Neuronal stem cell (in vitro differentiated cells): ENCODE results near the gene RBM25.

Experiments
- DNase-seq: peaks from one replicate; pipeline ENCODE4 v3.0.0-alpha.2; 2013; ENCODE audit warnings: low spot score
- H2AFZ ChIP-seq: one replicate; pipeline ENCODE4 v1.6.1; 2013; ENCODE audit warnings: mild to moderate bottlenecking, low read length, inconsistent platforms
- H2AK5ac ChIP-seq: 2 replicates; pipeline ENCODE4 v1.6.1; 2013; ENCODE audit warnings: low read depth, mild to moderate bottlenecking, inconsistent platforms, low read length, moderate library complexity, mixed read lengths
- H2BK120ac ChIP-seq: 2 replicates; pipeline ENCODE4 v1.6.1; 2013; ENCODE audit warnings: low read depth, mild to moderate bottlenecking, inconsistent platforms, low read length, moderate library complexity, mixed read lengths
- H2BK12ac ChIP-seq: one replicate; pipeline ENCODE4 v1.6.1; 2013; ENCODE audit warnings: low read length, inconsistent platforms
- H2BK15ac ChIP-seq: 2 replicates; pipeline ENCODE4 v1.6.1; 2013; ENCODE audit warnings: mild to moderate bottlenecking, low read length, inconsistent platforms, mixed read lengths
- H2BK5ac ChIP-seq: one replicate; pipeline ENCODE4 v1.6.1; 2013; ENCODE audit warnings: inconsistent platforms, mild to moderate bottlenecking, low read length, moderate library complexity
- H3K14ac ChIP-seq: one replicate; pipeline ENCODE4 v1.6.1; 2013; ENCODE audit warnings: low read length, inconsistent platforms
- H3K18ac ChIP-seq: 2 replicates; pipeline ENCODE4 v1.6.1; 2013; ENCODE audit warnings: low read length, inconsistent platforms
- H3K23ac ChIP-seq: 2 replicates; pipeline ENCODE4 v1.6.1; 2013; ENCODE audit warnings: low read depth, mild to moderate bottlenecking, mixed read lengths, low read length, inconsistent platforms; ENCODE audit not compliant: poor library complexity
- H3K27ac ChIP-seq: replicated peaks from 3 replicates; pipeline ENCODE4 v1.5.1; 2013; ENCODE audit warnings: low read length, inconsistent platforms
- H3K27me3 ChIP-seq, 3 experiments: 2 replicates each; pipeline ENCODE4 v1.6.1; 2013; ENCODE audit warnings: low read length in 3 of 3, mild to moderate bottlenecking in 2 of 3, inconsistent platforms in 1 of 3, low read depth in 1 of 3, mixed read lengths in 1 of 3, moderate library complexity in 1 of 3; ENCODE audit not compliant: control insufficient read depth in 3 of 3, insufficient read depth in 3 of 3
- H3K36me3 ChIP-seq, 2 donors: replicated peaks in 1 of 2; 2 replicates each; pipeline ENCODE4 v1.6.1; 2013; ENCODE audit warnings: low read length in 2 of 2; ENCODE audit not compliant: control insufficient read depth in 2 of 2, insufficient read depth in 2 of 2
- H3K4ac ChIP-seq: 2 replicates; pipeline ENCODE4 v1.6.1; 2013; ENCODE audit warnings: inconsistent platforms, mild to moderate bottlenecking, low read length, moderate library complexity
- H3K4me1 ChIP-seq, 2 donors: 1 replicate in 1 of 2; 2 replicates in 1 of 2; pipeline ENCODE4 v1.6.1; 2013; ENCODE audit warnings: low read length in 2 of 2, low read depth in 1 of 2; ENCODE audit not compliant: control insufficient read depth in 2 of 2, insufficient read depth in 1 of 2
- H3K4me2 ChIP-seq: one replicate; pipeline ENCODE4 v1.6.1; 2013; ENCODE audit warnings: mild to moderate bottlenecking, low read length, inconsistent platforms; ENCODE audit not compliant: insufficient read depth, poor library complexity, severe bottlenecking
- H3K4me3 ChIP-seq, 2 donors: 2 replicates each; pipeline ENCODE4 v1.5.1; 2013; ENCODE audit warnings: low read length in 2 of 2, mild to moderate bottlenecking in 2 of 2, inconsistent platforms in 1 of 2, moderate library complexity in 1 of 2
- H3K79me1 ChIP-seq: one replicate; pipeline ENCODE4 v1.6.1; 2013; ENCODE audit warnings: low read depth, mild to moderate bottlenecking, inconsistent platforms, low read length, moderate library complexity
- H3K9ac ChIP-seq: one replicate; pipeline ENCODE4 v1.6.1; 2013; ENCODE audit warnings: mild to moderate bottlenecking, low read depth, low read length, inconsistent platforms; ENCODE audit not compliant: poor library complexity
- H3K9me3 ChIP-seq, 2 donors: replicated peaks in 1 of 2; 2 replicates each; pipeline versions ENCODE3 to v1.6.1; 2013; ENCODE audit warnings: low read length in 2 of 2, mild to moderate bottlenecking in 2 of 2, inconsistent platforms in 1 of 2, low read depth in 1 of 2, mixed read lengths in 1 of 2, moderate library complexity in 1 of 2; ENCODE audit not compliant: control insufficient read depth in 2 of 2, insufficient read depth in 1 of 2
- H4K8ac ChIP-seq: one replicate; pipeline ENCODE4 v1.6.1; 2013; ENCODE audit warnings: low read depth, mild to moderate bottlenecking, inconsistent platforms, low read length, moderate library complexity
- H4K91ac ChIP-seq: one replicate; pipeline ENCODE4 v1.6.1; 2013; ENCODE audit warnings: low read length, low read depth, mild to moderate bottlenecking, inconsistent platforms; ENCODE audit not compliant: poor library complexity
- WGBS, 2 donors: extraction: QIAGEN DNeasy Blood & Tissue Kit; methylation state at CpG; one replicate each; pipeline ENCODE4 v1.1.7; 2013; ENCODE audit warnings: missing lambda C conversion rate in 2 of 2, mixed read lengths in 1 of 2; ENCODE audit not compliant: insufficient read length in 2 of 2, insufficient replicate concordance in 1 of 2; ENCODE audit errors: extremely low coverage in 2 of 2; 5-methylcytosine and 5-hydroxymethylcytosine counted together

Gene RBM25

GRCh38 chr14:73146111-73146510, 87.8 kb downstream of the RBM25 start:
- Histone ChIP-seq H3K4me2 (no peak overlapping the region), H4K8ac (no peak overlapping the region), H2BK5ac (no peak overlapping the region), H2BK12ac (no peak overlapping the region), H3K4ac (no peak overlapping the region), H3K9ac (no peak overlapping the region), H3K4me3 (no peak overlapping the region), H4K91ac (no peak overlapping the region), H2BK15ac (no peak overlapping the region), H3K14ac (no peak overlapping the region), H3K27ac (no peak overlapping the region), H3K23ac (no peak overlapping the region), H2AK5ac (no peak overlapping the region), H3K79me1 (peaks cover under 1% of the 10 kb centered on the region), H3K9me3 (peaks cover 0 to under 1% of the 10 kb centered on the region in 2 donors), H2AFZ (no peak overlapping the region), H3K4me1 (peaks cover 5 to 12% of the 10 kb centered on the region in 2 donors), H3K27me3 (no peaks in the 10 kb centered on the region), H3K36me3 (peaks cover 7 to 35% of the 10 kb centered on the region in 2 donors), H2BK120ac (no peak overlapping the region), H3K18ac (no peak overlapping the region)
- WGBS, 2 donors, result no CpG with 5 or more reads among the region's 3 CpGs
- DNase-seq, result no peak

- no peak overlapping the region for H4K91ac ChIP-seq
- no peak overlapping the region for H3K4me3 ChIP-seq
- no peak overlapping the region for H2BK15ac ChIP-seq
These were observed 91.4 kb downstream of the RBM25 start for GRCh38 chr14:73149753-73150152.

GRCh38 chr14:73153272-73153671, 94.9 kb downstream of the RBM25 start:
- Histone ChIP-seq H2BK5ac (no peak overlapping the region), H3K23ac (no peak overlapping the region), H3K9ac (no peak overlapping the region), H3K14ac (no peak overlapping the region), H3K4me2 (no peak overlapping the region), H2BK120ac (no peak overlapping the region), H3K36me3 (peaks cover 6 to 85% of the 10 kb centered on the region in 2 donors), H3K9me3 (no peaks in the 10 kb centered on the region), H3K79me1 (peaks cover 3% of the 10 kb centered on the region), H2AK5ac (no peak overlapping the region), H4K8ac (no peak overlapping the region), H2AFZ (no peak overlapping the region), H3K4ac (no peak overlapping the region), H4K91ac (no peak overlapping the region), H2BK15ac (no peak overlapping the region), H3K4me1 (no peaks in the 10 kb centered on the region), H2BK12ac (no peak overlapping the region), H3K27ac (no peak overlapping the region), H3K27me3 (no peaks in the 10 kb centered on the region), H3K18ac (no peak overlapping the region), H3K4me3 (no peak overlapping the region)
- no peak for DNase-seq

More at GRCh38 chr14:73149753-73150152, 91.4 kb downstream of the RBM25 start:
- no peak overlapping the region for H3K4me2 ChIP-seq
- H3K27ac ChIP-seq, result no peak overlapping the region
- H3K36me3 ChIP-seq, result peaks cover 8 to 65% of the 10 kb centered on the region in 2 donors
- H3K79me1 ChIP-seq, result peaks cover 3% of the 10 kb centered on the region
- no peak overlapping the region for H4K8ac ChIP-seq
- H2AFZ ChIP-seq, result no peak overlapping the region
- H3K4me1 ChIP-seq, result no peaks in the 10 kb centered on the region
- no CpG with 5 or more reads among the region's 2 CpGs for WGBS, 2 donors
- H2AK5ac ChIP-seq, result no peak overlapping the region
- H3K4ac ChIP-seq, result no peak overlapping the region
- no peak overlapping the region for H3K18ac ChIP-seq
- no peak overlapping the region for H2BK120ac ChIP-seq
- H2BK5ac ChIP-seq, result no peak overlapping the region
- no peak overlapping the region for H3K14ac ChIP-seq
- H3K27me3 ChIP-seq, result no peaks in the 10 kb centered on the region
- no peak overlapping the region for H3K9ac ChIP-seq
- DNase-seq, result no peak
- no peak overlapping the region for H2BK12ac ChIP-seq
- H3K23ac ChIP-seq, result no peak overlapping the region
- H3K9me3 ChIP-seq, result no peaks in the 10 kb centered on the region

GRCh38 chr14:73162251-73162650, 103.9 kb downstream of the RBM25 start:
- Histone ChIP-seq H2BK15ac (no peak overlapping the region), H3K27ac (no peak overlapping the region), H3K14ac (no peak overlapping the region), H3K4ac (no peak overlapping the region), H3K79me1 (no peaks in the 10 kb centered on the region), H3K18ac (no peak overlapping the region), H2BK12ac (no peak overlapping the region), H2BK120ac (no peak overlapping the region), H3K36me3 (peaks cover 6 to 88% of the 10 kb centered on the region in 2 donors), H3K9me3 (peaks cover 0 to 3% of the 10 kb centered on the region in 2 donors), H3K23ac (no peak overlapping the region), H3K4me1 (no peaks in the 10 kb centered on the region), H3K4me3 (no peak overlapping the region), H3K27me3 (no peaks in the 10 kb centered on the region), H2AK5ac (no peak overlapping the region), H4K91ac (no peak overlapping the region), H3K4me2 (no peak overlapping the region), H4K8ac (no peak overlapping the region), H2AFZ (no peak overlapping the region), H3K9ac (no peak overlapping the region), H2BK5ac (no peak overlapping the region)
- no peak for DNase-seq
- no CpG with 5 or more reads among the region's 11 CpGs for WGBS, 2 donors
